Lower leg skin (tissue), 4 donors: ENCODE data around the gene NPIPB13. TPM values are rescaled to one million over a fixed set of nuclear protein-coding genes. Genes with fewer than 3 reads are reported as not detected.
A peak's percentile ranks its signal among the peaks of the same experiment; 100 is the strongest.
"Not testable (repeated sequence)": the region's sequence is repeated elsewhere in the genome, so short reads cannot be mapped to it uniquely, and the experiment has no call there.

ENCODE experiments used
- DNase-seq, 2 donors: peaks; one replicate each; pipeline ENCODE4 v3.0.0-alpha.2; 2019; ENCODE audit warnings: low spot score in 2 of 2
- H3K4me3 ChIP-seq: fragments of 200-600 bp; sonication (generic); 2 replicates; pipeline ENCODE4 v1.5.1; 2017; ENCODE audit warnings: mild to moderate bottlenecking, low read depth; ENCODE audit not compliant: poor library complexity, severe bottlenecking
- WGBS, 2 donors: methylation state at CpG; one replicate each; pipeline ENCODE4 v1.1.5; 2018; 5-methylcytosine and 5-hydroxymethylcytosine counted together
- intact Hi-C: fragments of 100-400 bp; cut with DNase I; formaldehyde crosslinking; loops from one replicate; pipeline ENCODE4 v1.15.0; 2023; ENCODE audit warnings: low total_unique reads
- total RNA-seq, 4 donors: library from RNA; depleted of rRNA; stranded (reverse); fragments of >200 nt; gene quantifications; one replicate each; pipeline ENCODE4 v1.1.0, GENCODE V29; 2016

Gene NPIPB13
- total RNA-seq, result 1 to 10 TPM; 1.4 to 2.4 (median 1.7) TPM

DNA sequence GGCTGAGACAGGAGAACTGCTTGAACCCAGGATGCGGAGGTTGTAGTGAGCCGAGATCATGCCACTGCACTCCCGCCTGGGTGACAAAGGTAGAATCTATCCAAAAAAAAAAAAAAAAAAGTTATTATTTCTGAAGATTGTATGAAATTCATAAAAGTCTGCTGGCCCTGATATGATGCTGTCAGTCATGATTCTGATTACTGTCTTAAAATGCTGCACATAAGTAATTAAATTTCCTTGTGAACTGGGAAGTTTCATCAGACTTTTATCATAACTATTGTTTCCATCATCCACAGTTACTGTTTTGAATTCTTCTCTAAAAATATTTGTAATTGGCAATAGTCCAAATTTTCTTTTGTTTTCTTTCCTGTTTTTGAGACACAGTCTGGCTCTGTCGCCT, at the start of gene NPIPB13:
TSS of gene NPIPB13 (minus strand) at position 101 of the 400 bp plus-strand sequence. CDS start 2,906 bp downstream, outside the sequence.
- intact Hi-C loops, H3K4me3 ChIP-seq, DNase-seq: not testable (repeated sequence)
- WGBS, 2 donors, result no CpG with 5 or more reads among the region's 4 CpGs

GRCh38 chr16:30282357-30282756, 34.1 kb upstream of the NPIPB13 start:
- intact Hi-C loops, H3K4me3 ChIP-seq: not testable (repeated sequence)
- DNase-seq, result peak in 1 of 2 donors; percentile 40
- 94 to 98% methylated on average over 9 of the region's 10 CpGs for WGBS, 2 donors

GRCh38 chr16:30278523-30278922, 30.2 kb upstream of the NPIPB13 start:
- no CpG with 5 or more reads among the region's 3 CpGs for WGBS, 2 donors
- intact Hi-C loops, H3K4me3 ChIP-seq, DNase-seq: not testable (repeated sequence)

- intact Hi-C loops, H3K4me3 ChIP-seq: not testable (repeated sequence)
- WGBS, 2 donors, result 81 to 87% methylated on average over 4 to 5 of the region's 5 CpGs
- DNase-seq, result peak; percentile 12 to 49
Observed at GRCh38 chr16:30217082-30217481, 31.2 kb downstream of the NPIPB13 start.

- H3K4me3 ChIP-seq, DNase-seq, intact Hi-C loops: not testable (repeated sequence)
- no CpG with 5 or more reads among the region's 4 CpGs for WGBS, 2 donors
Observed at GRCh38 chr16:30211414-30211813, 36.9 kb downstream of the NPIPB13 start.

- DNase-seq, result peak in 1 of 2 donors; percentile 89
- H3K4me3 ChIP-seq, intact Hi-C loops: not testable (repeated sequence)
- 16% methylated on average over 4 of the region's 6 CpGs; no CpG with 5 or more reads in 1 of the 2 donors for WGBS, 2 donors
Observed at GRCh38 chr16:30209032-30209431, 39.2 kb downstream of the NPIPB13 start.

DNA sequence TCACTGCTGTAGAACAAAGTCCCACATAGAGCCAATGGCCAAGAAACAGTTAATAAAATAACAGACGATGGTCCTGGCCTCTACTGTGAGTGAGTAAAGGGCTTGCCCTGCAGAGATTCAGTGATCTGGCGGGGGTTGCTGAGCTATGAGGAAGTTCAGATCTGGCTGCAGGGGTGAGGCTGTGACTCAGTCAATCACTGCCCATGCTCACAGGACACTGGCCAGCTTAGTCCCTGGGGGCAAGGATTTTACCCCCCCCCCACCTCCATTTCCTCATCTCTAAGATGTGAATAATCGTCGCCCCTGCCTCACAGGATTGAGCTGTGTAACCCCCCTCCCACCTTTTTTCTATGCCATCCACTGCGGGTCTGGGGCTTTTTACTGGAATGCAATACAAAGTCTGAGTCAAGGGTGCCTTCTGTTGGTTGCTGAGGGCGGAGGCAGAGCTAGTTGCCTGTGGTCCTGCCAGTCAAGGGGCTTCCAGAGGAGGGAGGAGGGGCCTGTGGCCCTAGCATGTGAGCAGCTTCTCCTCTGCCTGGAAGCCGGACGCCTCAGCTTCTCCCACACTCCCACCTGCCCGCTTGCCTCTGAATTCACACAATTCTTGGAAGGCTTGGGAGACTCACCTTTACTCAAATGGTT, 41.1 kb downstream of the NPIPB13 start:
- H3K4me3 ChIP-seq, intact Hi-C loops: not testable (repeated sequence)
- WGBS, 2 donors, result no CpG with 5 or more reads among the region's 9 CpGs
- peak; percentile 12 to 59 for DNase-seq

- intact Hi-C loops, DNase-seq, H3K4me3 ChIP-seq: not testable (repeated sequence)
- WGBS, 2 donors, result no CpG with 5 or more reads among the region's 33 CpGs
Observed at GRCh38 chr16:30206252-30206651, 42.0 kb downstream of the NPIPB13 start.

- peak in 1 of 2 donors; percentile 85 for DNase-seq
- intact Hi-C loops, H3K4me3 ChIP-seq: not testable (repeated sequence)
- 0% methylated on average over 6 of the region's 52 CpGs; no CpG with 5 or more reads in 1 of the 2 donors for WGBS, 2 donors
Observed at GRCh38 chr16:30205541-30206236, 42.6 kb downstream of the NPIPB13 start.

- intact Hi-C loops, H3K4me3 ChIP-seq, DNase-seq: not testable (repeated sequence)
- WGBS, 2 donors, result no CpG with 5 or more reads among the region's 15 CpGs
Observed at GRCh38 chr16:30199608-30200343, 48.5 kb downstream of the NPIPB13 start.

DNA sequence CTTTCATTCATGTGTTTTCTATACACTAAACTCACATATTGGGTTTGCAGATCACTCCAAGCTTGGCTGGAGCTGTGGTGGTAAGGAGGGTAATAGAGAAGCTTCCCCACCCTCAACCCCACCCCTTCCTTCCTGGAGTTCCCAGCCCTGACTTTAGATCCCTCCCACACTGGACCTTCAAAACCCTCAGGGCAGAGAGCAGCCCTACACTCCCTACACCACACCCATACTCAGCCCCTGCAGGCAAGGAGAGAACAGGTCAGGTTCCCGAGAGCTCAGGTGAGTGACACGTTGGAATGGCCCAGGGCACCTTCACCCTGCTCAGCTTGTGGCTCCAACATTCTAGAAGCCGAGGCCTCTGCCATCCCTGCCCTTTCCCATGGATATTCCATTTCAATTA, 49.2 kb downstream of the NPIPB13 start, which contains the start of gene SULT1A3:
TSS of gene SULT1A3 (plus strand) at position 207 of the 400 bp plus-strand sequence. CDS start 1,474 bp downstream, outside the sequence.
- intact Hi-C loops, H3K4me3 ChIP-seq, DNase-seq: not testable (repeated sequence)
- WGBS, 2 donors, result no CpG with 5 or more reads among the region's 3 CpGs

Other genes starting within 250 kb of the NPIPB13 start
- gene DOC2A, start 237.5 kb downstream of the NPIPB13 start, total RNA-seq, result 1 to 10 TPM in 1 of 4 donors, under 1 TPM in 2, not detected in 1; 0.21 to 2.6 (median 0.69) TPM
- gene C16orf92, start 225.3 kb downstream of the NPIPB13 start, total RNA-seq, result not detected
- not detected for gene TLCD3B, start 217.2 kb downstream of the NPIPB13 start, total RNA-seq
- 100 to 1,000 TPM; 836 to 988 (median 910) TPM for gene ALDOA, start 182.7 kb downstream of the NPIPB13 start, total RNA-seq
- gene PPP4C, start 172.5 kb downstream of the NPIPB13 start, total RNA-seq, result 10 to 100 TPM; 53.3 to 75.4 (median 67.4) TPM
- 1 to 10 TPM; 2.6 to 7.2 (median 3.8) TPM for gene TBX6, start 156.6 kb downstream of the NPIPB13 start, total RNA-seq
- 100 to 1,000 TPM; 185 to 351 (median 229) TPM for gene YPEL3, start 152.3 kb downstream of the NPIPB13 start, total RNA-seq
- 10 to 100 TPM in 3 of 4 donors, 1 to 10 TPM in 1; 7.4 to 15.2 (median 11.6) TPM for gene GDPD3, start 134.9 kb downstream of the NPIPB13 start, total RNA-seq
- 10 to 100 TPM; 39.6 to 62.3 (median 49.6) TPM for gene MAPK3, start 125.3 kb downstream of the NPIPB13 start, total RNA-seq
- 10 to 100 TPM; 16.7 to 44.4 (median 27.0) TPM for gene CORO1A, start 64.9 kb downstream of the NPIPB13 start, total RNA-seq
- 100 to 1,000 TPM in 3 of 4 donors, 10 to 100 TPM in 1; 87.6 to 199 (median 147) TPM for gene BOLA2B, start 54.8 kb downstream of the NPIPB13 start, total RNA-seq
- 10 to 100 TPM; 22.1 to 68.1 (median 45.3) TPM for gene SLX1A, start 54.6 kb downstream of the NPIPB13 start, total RNA-seq
- 10 to 100 TPM in 2 of 4 donors, 1 to 10 TPM in 2; 2.0 to 19.3 (median 11.3) TPM for gene SULT1A3, start 49.2 kb downstream of the NPIPB13 start, total RNA-seq
- gene CD2BP2, start 106.8 kb upstream of the NPIPB13 start, total RNA-seq, result 10 to 100 TPM; 33.6 to 43.2 (median 38.5) TPM
- 10 to 100 TPM; 33.2 to 51.8 (median 41.9) TPM for gene TBC1D10B, start 122.0 kb upstream of the NPIPB13 start, total RNA-seq
- gene MYL11, start 126.3 kb upstream of the NPIPB13 start, total RNA-seq, result 1 to 10 TPM in 1 of 4 donors, under 1 TPM in 1, not detected in 2; 0.79 to 2.1 TPM
- gene SEPTIN1, start 134.1 kb upstream of the NPIPB13 start, total RNA-seq, result 1 to 10 TPM in 1 of 4 donors, under 1 TPM in 2, not detected in 1; 0.39 to 1.2 (median 0.91) TPM
- 10 to 100 TPM in 3 of 4 donors, 1 to 10 TPM in 1; 8.3 to 15.6 (median 10.5) TPM for gene ZNF48, start 146.9 kb upstream of the NPIPB13 start, total RNA-seq
- gene ZNF771, start 159.1 kb upstream of the NPIPB13 start, total RNA-seq, result 10 to 100 TPM in 3 of 4 donors, 1 to 10 TPM in 1; 5.9 to 12.8 (median 11.0) TPM
- gene DCTPP1, start 181.6 kb upstream of the NPIPB13 start, total RNA-seq, result 10 to 100 TPM; 14.7 to 18.8 (median 17.9) TPM
- gene SEPHS2, start 197.4 kb upstream of the NPIPB13 start, total RNA-seq, result 10 to 100 TPM; 17.7 to 25.3 (median 23.6) TPM
- 1 to 10 TPM; 1.6 to 2.3 (median 1.8) TPM for gene ITGAL, start 224.3 kb upstream of the NPIPB13 start, total RNA-seq